H1 (cell line): Measurements from ENCODE around the gene SEZ6L. TPM values are rescaled to one million over a fixed set of nuclear protein-coding genes. Genes with fewer than 3 reads are reported as not detected.

Experiments
- CBX8 ChIP-seq: fragments of 300-800, 300-1000 bp; sonication (generic); IDR thresholded peaks from 2 replicates; pipeline ENCODE4 v1.7.1; 2016; ENCODE audit warnings: low read depth, low read length, borderline replicate concordance
- KDM5A ChIP-seq: fragments of 200-600 bp; IDR thresholded peaks from 2 replicates; pipeline ENCODE4 v1.7.1; 2012; ENCODE audit warnings: mild to moderate bottlenecking, low read length, inconsistent platforms, mixed read lengths
- polyA plus RNA-seq, 7 experiments: library from polyadenylated mRNA; depleted of rRNA in 3 of 7; stranded (reverse) in 5 of 7; unstranded in 2 of 7; fragments of >200 nt in 5 of 7; fragments of 200-250 nt in 2 of 7; gene quantifications; 1 replicate in 5 of 7; 2 replicates in 1 of 7; 4 replicates in 1 of 7; pipeline versions ENCODE4 v1.2.1 to v1.2.3, GENCODE V29; 2011 to 2013; ENCODE audit warnings: missing spikeins in 2 of 7, mixed read lengths in 2 of 7
- total RNA-seq: library from RNA; stranded (reverse); fragmentation: NEBNext Ultra II Directional; extraction: Animal tissue kit (Norgen Biotek cat#: 25700); gene quantifications from 2 replicates; pipeline ENCODE4 v1.2.1, GENCODE V29; 2021

The SEZ6L gene
- total and polyA plus RNA-seq, 2 of the 8 experiments (the other 6 are each of a cell fraction or from before 2014, with no cell fraction given), result 0.06 to 0.33 TPM

GRCh38 chr22:26357281-26357680 is 188.0 kb downstream of the SEZ6L start (continued):
- TF ChIP-seq KDM5A (no peak), CBX8 (no peak)
- TF ChIP-seq, all 59 proteins: peak for 0
